Inferior parietal cortex (tissue), 1 donor: ENCODE data around the gene SHKBP1.
"Not testable (repeated sequence)": the region's sequence is repeated elsewhere in the genome, so short reads cannot be mapped to it uniquely, and the experiment has no call there.

Experiments used
- DNase-seq: peaks from one replicate; pipeline ENCODE4 v3.0.0-alpha.2; 2016; ENCODE audit errors: extremely low spot score

SHKBP1 gene

GRCh38 chr19:40585241-40585981 lies 8.7 kb downstream of the SHKBP1 start:
- DNase-seq = no peak

GRCh38 chr19:40585982-40586422 lies 9.3 kb downstream of the SHKBP1 start:
- DNase-seq = no peak

- DNase-seq = no peak
Observed at GRCh38 chr19:40586611-40587010, 9.9 kb downstream of the SHKBP1 start.

GRCh38 chr19:40588110-40588854 lies 11.6 kb downstream of the SHKBP1 start:
- DNase-seq = no peak

- no peak for DNase-seq
Observed at GRCh38 chr19:40588926-40589569, 12.4 kb downstream of the SHKBP1 start.

GRCh38 chr19:40589591-40590429 lies 13.1 kb downstream of the SHKBP1 start:
- DNase-seq = no peak

GRCh38 chr19:40590464-40591265 lies 14.0 kb downstream of the SHKBP1 start:
- DNase-seq = no peak

GRCh38 chr19:40591724-40592123 lies 15.1 kb downstream of the SHKBP1 start:
- not testable (repeated sequence) for DNase-seq

- peak; percentile 80 for DNase-seq
Observed at GRCh38 chr19:40592170-40592569, 15.5 kb downstream of the SHKBP1 start.

- no peak for DNase-seq
Observed at GRCh38 chr19:40594255-40594654, 17.6 kb downstream of the SHKBP1 start.

GRCh38 chr19:40594657-40595091 lies 18.0 kb downstream of the SHKBP1 start:
- DNase-seq = no peak

- DNase-seq = no peak
Observed at GRCh38 chr19:40596608-40597328, 20.1 kb downstream of the SHKBP1 start.

GRCh38 chr19:40597329-40597838 lies 20.7 kb downstream of the SHKBP1 start:
- no peak for DNase-seq

- DNase-seq = peak; percentile 90
Observed at GRCh38 chr19:40598121-40598917, 21.6 kb downstream of the SHKBP1 start.

GRCh38 chr19:40598918-40599307 lies 22.2 kb downstream of the SHKBP1 start:
- DNase-seq = no peak

- no peak for DNase-seq
Observed at GRCh38 chr19:40599331-40599901, 22.7 kb downstream of the SHKBP1 start.

- DNase-seq = no peak
Observed at GRCh38 chr19:40599902-40600569, 23.4 kb downstream of the SHKBP1 start.

GRCh38 chr19:40600570-40601133 lies 24.0 kb downstream of the SHKBP1 start:
- DNase-seq = no peak
